Psoas muscle (tissue), 8 donors: ENCODE results near the gene SLC2A13. TPM values are rescaled to one million over a fixed set of nuclear protein-coding genes. Genes with fewer than 3 reads are reported as not detected.
"Not testable (repeated sequence)": the region's sequence is repeated elsewhere in the genome, so short reads cannot be mapped to it uniquely, and the experiment has no call there.

Experiments
- ATAC-seq, 4 donors: fragments of 200-7000 bp; cut with Tn5 transposase; one replicate each; pipeline ENCODE4 v1.9.1; 2020; ENCODE audit warnings: moderate library complexity in 3 of 4, mild to moderate bottlenecking in 2 of 4
- DNase-seq, 2 donors: peaks; one replicate each; pipeline ENCODE4 v3.0.0-alpha.2; 2020
- H3K27ac ChIP-seq: fragments of 200-600 bp; one replicate; pipeline ENCODE4 v1.8.0; 2022
- H3K27me3 ChIP-seq, 3 donors: fragments of 200-600 bp in 1 of 3; one replicate each; pipeline versions ENCODE4 v1.6.1 to v1.8.0; 2013 to 2022; ENCODE audit warnings: low read length in 2 of 3, mild to moderate bottlenecking in 2 of 3, moderate library complexity in 1 of 3; ENCODE audit not compliant: insufficient read depth in 3 of 3
- H3K36me3 ChIP-seq, 2 donors: fragments of 200-600 bp in 1 of 2; one replicate each; pipeline versions ENCODE4 v1.6.1 to v1.8.0; 2013 to 2022; ENCODE audit warnings: low read depth in 1 of 2, mild to moderate bottlenecking in 1 of 2, moderate library complexity in 1 of 2; ENCODE audit not compliant: insufficient read depth in 1 of 2
- H3K4me1 ChIP-seq: fragments of 200-600 bp; one replicate; pipeline ENCODE4 v1.8.0; 2022
- H3K4me3 ChIP-seq: fragments of 200-600 bp; one replicate; pipeline ENCODE4 v1.8.0; 2022; ENCODE audit warnings: mild to moderate bottlenecking
- H3K9me3 ChIP-seq: fragments of 200-600 bp; one replicate; pipeline ENCODE4 v1.8.0; 2022
- CTCF ChIP-seq: fragments of 200-600 bp; IDR thresholded peaks from one replicate; pipeline ENCODE4 v1.8.0; 2022; ENCODE audit warnings: antibody characterized with exemption
- WGBS, 3 donors: extraction: QIAGEN DNeasy Blood & Tissue Kit; methylation state at CpG; one replicate each; pipeline versions ENCODE4 v1.1.6 to v1.1.7; 2013; 5-methylcytosine and 5-hydroxymethylcytosine counted together
- intact Hi-C, 2 donors: fragments of 100-400 bp; cut with DNase I; formaldehyde crosslinking; loops; one replicate each; pipeline versions ENCODE4 v1.11.0 to v1.14.2; 2022
- polyA plus RNA-seq, 3 donors: library from polyadenylated mRNA; stranded (reverse); fragments of 200-250 nt; gene quantifications; one replicate each; pipeline ENCODE4 v1.2.3, GENCODE V29; 2013
- total RNA-seq, 4 donors: library from RNA; stranded (reverse); fragmentation: NEBNext Ultra II Directional in 2 of 4; extraction: Animal tissue kit (Norgen Biotek cat#: 25700) in 2 of 4; gene quantifications; one replicate each; pipeline versions ENCODE4 v1.2.1 to v1.2.4, GENCODE V29; 2021 to 2023
- donor health status: healthy with polysubstance abuse.
- donor health status: DM: no; HTN: no; CAD: no; lungs with moderate emphysema.
- donor health status: Bipolar disorder and iron deficiency.
- donor health status: healthy.
- donor health status: DM: yes; HTN: yes; CAD: no.
- donor health status: DM: no; HTN: no; CAD: no.
- donor health status: DM: no; HTN: no; CAD: no.
- donor health status: DM: yes; HTN: yes; CAD: no.

SLC2A13 gene
- total and polyA plus RNA-seq, 7 donors, result 0.39 to 1.7 (median 0.95) TPM

- H3K27ac ChIP-seq, result no peak overlapping the region
- ATAC-seq (no peak), DNase-seq (no peak)
- no peak overlapping the region for H3K4me3 ChIP-seq
- no peaks in the 10 kb centered on the region for H3K9me3 ChIP-seq
- H3K36me3 ChIP-seq, result no peaks in the 10 kb centered on the region
- intact Hi-C loops, result no loop called here
- WGBS, 3 donors, result 86 to 91% (median 88%) methylated on average over 4 of the region's 4 CpGs
- H3K4me1 ChIP-seq, result no peaks in the 10 kb centered on the region
- H3K27me3 ChIP-seq, result no peaks in the 10 kb centered on the region
- no peak for TF ChIP-seq CTCF
Measured at GRCh38 chr12:39798977-39799376, 306.9 kb downstream of the SLC2A13 start.

GRCh38 chr12:39798429-39798828, 307.5 kb downstream of the SLC2A13 start:
- no peak for DNase-seq

DNA sequence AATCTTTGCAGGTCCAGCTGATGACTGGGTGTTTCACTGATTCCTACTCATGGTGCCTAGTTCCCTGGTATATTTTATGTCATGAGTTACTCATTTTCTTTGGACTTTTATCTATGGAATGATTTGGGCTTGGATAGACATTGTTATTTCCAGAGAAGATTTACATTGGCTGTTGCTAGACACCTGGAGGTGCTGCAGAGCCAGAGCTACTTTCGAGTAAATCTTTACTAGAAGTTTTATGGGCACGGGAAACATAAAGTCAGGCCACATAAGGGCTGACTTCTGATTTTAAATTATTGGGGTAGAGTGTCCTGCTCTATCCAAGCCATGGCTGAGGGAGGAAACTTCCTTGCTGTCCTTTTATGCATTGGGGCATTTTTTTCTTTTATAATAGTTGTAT, 310.4 kb downstream of the SLC2A13 start:
- DNase-seq, result no peak
- Histone ChIP-seq H3K4me3 (no peak overlapping the region), H3K36me3 (no peaks in the 10 kb centered on the region), H3K9me3 (no peaks in the 10 kb centered on the region), H3K27ac (no peak overlapping the region), H3K4me1 (no peaks in the 10 kb centered on the region), H3K27me3 (no peaks in the 10 kb centered on the region)
- WGBS, 3 donors, result 83 to 94% (median 91%) methylated on average over 2 of the region's 2 CpGs
- TF ChIP-seq CTCF, result no peak
- ATAC-seq, result no peak
- intact Hi-C loops, result no loop called here

More at GRCh38 chr12:39798429-39798828, 307.5 kb downstream of the SLC2A13 start:
- no peak overlapping the region for H3K4me3 ChIP-seq
- no peaks in the 10 kb centered on the region for H3K36me3 ChIP-seq
- no peaks in the 10 kb centered on the region for H3K4me1 ChIP-seq
- 83 to 90% (median 87%) methylated on average over 5 of the region's 5 CpGs for WGBS, 3 donors
- no peaks in the 10 kb centered on the region for H3K9me3 ChIP-seq
- intact Hi-C loops, result no loop called here
- H3K27ac ChIP-seq, result no peak overlapping the region
- no peak for TF ChIP-seq CTCF
- ATAC-seq, result no peak
- H3K27me3 ChIP-seq, result no peaks in the 10 kb centered on the region

- 84 to 93% (median 92%) methylated on average over 1 of the region's 1 CpG for WGBS, 3 donors
- no peak for ATAC-seq
- Histone ChIP-seq H3K9me3 (no peaks in the 10 kb centered on the region), H3K36me3 (no peaks in the 10 kb centered on the region), H3K4me1 (no peaks in the 10 kb centered on the region), H3K4me3 (no peak overlapping the region), H3K27me3 (no peaks in the 10 kb centered on the region), H3K27ac (no peak overlapping the region)
- intact Hi-C loops, result no loop called here
- DNase-seq, result no peak
- no peak for TF ChIP-seq CTCF
Measured at GRCh38 chr12:39792938-39793337, 312.9 kb downstream of the SLC2A13 start.

DNA sequence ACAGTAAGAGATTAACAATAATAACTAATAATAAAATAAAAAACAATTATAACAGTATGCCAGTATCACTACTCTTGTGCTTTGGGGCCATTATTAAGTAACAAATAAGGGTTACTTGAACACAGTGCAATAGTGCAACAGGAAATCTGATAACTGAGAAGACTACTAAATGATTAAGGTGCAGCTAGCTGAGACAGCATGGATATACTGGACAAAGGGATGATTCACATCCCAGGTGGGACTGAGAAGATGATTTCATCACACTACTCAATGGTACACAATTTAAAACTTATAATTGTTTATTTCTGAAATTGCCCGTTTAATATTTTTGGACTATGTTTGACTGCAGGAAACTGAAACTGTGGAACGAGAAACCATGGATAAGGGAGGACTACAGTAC, 317.6 kb downstream of the SLC2A13 start:
- WGBS, 3 donors, result 91 to 92% (median 91%) methylated on average over 2 of the region's 2 CpGs
- Histone ChIP-seq H3K9me3 (no peaks in the 10 kb centered on the region), H3K27me3 (no peaks in the 10 kb centered on the region), H3K4me3 (no peak overlapping the region), H3K4me1 (no peaks in the 10 kb centered on the region), H3K36me3 (no peaks in the 10 kb centered on the region), H3K27ac (no peak overlapping the region)
- no peak for TF ChIP-seq CTCF
- DNase-seq (no peak), ATAC-seq (no peak)
- intact Hi-C loops, result no loop called here

DNA sequence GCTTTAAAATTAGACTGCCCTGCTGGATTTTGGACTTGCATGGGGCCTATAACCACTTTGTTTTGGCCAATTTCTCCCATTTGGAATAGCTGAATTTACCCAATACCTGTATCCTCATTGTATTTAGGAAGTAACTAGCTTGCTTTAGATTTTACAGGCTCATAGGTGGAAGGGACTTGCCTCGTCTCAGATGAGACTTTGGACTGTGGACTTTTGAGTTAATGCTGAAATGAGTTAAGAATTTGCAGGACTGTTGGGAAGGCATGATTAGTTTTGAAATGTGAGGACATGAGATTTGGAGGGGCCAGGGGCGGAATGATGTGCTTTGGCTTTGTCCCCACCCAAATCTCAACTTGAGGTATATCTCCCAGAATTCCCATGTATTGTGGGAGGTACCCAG, 320.1 kb downstream of the SLC2A13 start:
- H3K36me3 ChIP-seq, ATAC-seq, H3K4me1 ChIP-seq, H3K27ac ChIP-seq, H3K4me3 ChIP-seq, intact Hi-C loops, DNase-seq, H3K27me3 ChIP-seq, H3K9me3 ChIP-seq: not testable (repeated sequence)
- WGBS, 3 donors, result 77 to 97% (median 93%) methylated on average over 2 of the region's 2 CpGs
